HG03460 (cell line): ENCODE measurements around the gene SLC35F1.
"Not testable (repeated sequence)": the region's sequence is repeated elsewhere in the genome, so short reads cannot be mapped to it uniquely, and the experiment has no call there.

ENCODE experiments used
- ATAC-seq: cut with Tn5 transposase; IDR thresholded peaks from one replicate; pipeline ENCODE4 v1.9.1; 2021; ENCODE audit not compliant: unreplicated experiment

The SLC35F1 gene

GRCh38 chr6:117906958-117907600, at the start of gene SLC35F1:
Gene SLC35F1 (plus strand): TSS chr6:117907264.
- ATAC-seq, result peak; percentile 56

GRCh38 chr6:117858601-117859000, 48.5 kb upstream of the SLC35F1 start:
- not testable (repeated sequence) for ATAC-seq

GRCh38 chr6:117861545-117861944, 45.5 kb upstream of the SLC35F1 start:
- ATAC-seq, result no peak

- ATAC-seq, result no peak
Observed at GRCh38 chr6:117866561-117866960, 40.5 kb upstream of the SLC35F1 start.

GRCh38 chr6:117870486-117871242, 36.4 kb upstream of the SLC35F1 start:
- ATAC-seq, result peak; percentile 91

- no peak for ATAC-seq
Observed at GRCh38 chr6:117880824-117881223, 26.2 kb upstream of the SLC35F1 start.

- ATAC-seq, result no peak
Observed at GRCh38 chr6:117890172-117890571, 16.9 kb upstream of the SLC35F1 start.

- peak; percentile 33 for ATAC-seq
Observed at GRCh38 chr6:117906507-117906957, 532 bp upstream of the SLC35F1 start.

- peak; percentile 23 for ATAC-seq
Observed at GRCh38 chr6:117907601-117908245, 659 bp downstream of the SLC35F1 start.

- ATAC-seq, result no peak
Observed at GRCh38 chr6:117908246-117909068, 1.4 kb downstream of the SLC35F1 start.

- ATAC-seq, result no peak
Observed at GRCh38 chr6:117909638-117910037, 2.6 kb downstream of the SLC35F1 start.

GRCh38 chr6:117910549-117910948, 3.5 kb downstream of the SLC35F1 start:
- no peak for ATAC-seq

- no peak for ATAC-seq
Observed at GRCh38 chr6:117911150-117911549, 4.1 kb downstream of the SLC35F1 start.

GRCh38 chr6:117911660-117912059, 4.6 kb downstream of the SLC35F1 start:
- no peak for ATAC-seq

GRCh38 chr6:117915846-117916245, 8.8 kb downstream of the SLC35F1 start:
- no peak for ATAC-seq

- no peak for ATAC-seq
Observed at GRCh38 chr6:117916483-117916882, 9.4 kb downstream of the SLC35F1 start.

GRCh38 chr6:117917176-117917575, 10.1 kb downstream of the SLC35F1 start:
- ATAC-seq, result no peak

- no peak for ATAC-seq
Observed at GRCh38 chr6:117918454-117918853, 11.4 kb downstream of the SLC35F1 start.

GRCh38 chr6:117919275-117919674, 12.2 kb downstream of the SLC35F1 start:
- ATAC-seq, result no peak

GRCh38 chr6:117919775-117920729, 13.0 kb downstream of the SLC35F1 start:
- no peak for ATAC-seq
